HFF-Myc (cell line): ENCODE data around the gene PIGR.

Experiments used
- DNase-seq: peaks from one replicate; pipeline ENCODE4 v3.0.0-alpha.2; 2011; ENCODE audit warnings: low read depth; ENCODE audit errors: extremely low read depth
- H3K4me3 ChIP-seq: replicated peaks from 2 replicates; pipeline ENCODE4 v1.5.1; 2011; ENCODE audit warnings: low read depth, mild to moderate bottlenecking, control low read depth, low read length
- TF ChIP-seq, protein P1 (sequence below): IDR thresholded peaks from 2 replicates; pipeline ENCODE4 v1.5.1; 2012; ENCODE audit warnings: mild to moderate bottlenecking, low read depth, low read length, control low read depth; ENCODE audit errors: missing control alignments

The PIGR gene

DNA sequence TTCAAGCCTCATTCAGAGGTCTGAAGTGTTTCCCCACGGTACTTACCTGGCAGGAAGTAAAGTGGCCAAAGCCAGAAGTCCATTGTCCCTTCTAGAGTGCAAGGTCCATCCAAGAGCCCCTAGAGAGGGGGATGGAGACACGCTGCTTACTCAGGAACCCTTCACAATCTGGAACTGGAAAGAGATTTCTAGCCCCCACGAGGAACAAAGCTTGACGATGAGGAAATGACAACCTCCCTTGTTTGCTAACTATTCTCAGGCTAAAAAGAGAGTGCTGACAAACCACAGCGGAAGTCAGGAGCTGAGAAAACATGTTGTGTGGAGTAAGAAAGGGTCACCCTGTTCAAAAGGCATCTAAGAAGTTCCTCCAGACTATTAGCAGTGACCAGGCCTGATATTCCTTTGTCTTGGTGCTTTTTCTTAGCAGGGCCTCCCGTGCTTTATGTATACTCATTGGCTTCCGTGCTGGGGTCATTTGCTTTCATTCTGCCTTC lies 24.4 kb downstream of the PIGR start, which contains the start of gene FCMR:
TSS of gene FCMR (minus strand) at position 170 of the 494 bp plus-strand sequence. CDS start at position 83, 87 bp downstream.
- DNase-seq: no peak
- TF ChIP-seq, protein P1, sequence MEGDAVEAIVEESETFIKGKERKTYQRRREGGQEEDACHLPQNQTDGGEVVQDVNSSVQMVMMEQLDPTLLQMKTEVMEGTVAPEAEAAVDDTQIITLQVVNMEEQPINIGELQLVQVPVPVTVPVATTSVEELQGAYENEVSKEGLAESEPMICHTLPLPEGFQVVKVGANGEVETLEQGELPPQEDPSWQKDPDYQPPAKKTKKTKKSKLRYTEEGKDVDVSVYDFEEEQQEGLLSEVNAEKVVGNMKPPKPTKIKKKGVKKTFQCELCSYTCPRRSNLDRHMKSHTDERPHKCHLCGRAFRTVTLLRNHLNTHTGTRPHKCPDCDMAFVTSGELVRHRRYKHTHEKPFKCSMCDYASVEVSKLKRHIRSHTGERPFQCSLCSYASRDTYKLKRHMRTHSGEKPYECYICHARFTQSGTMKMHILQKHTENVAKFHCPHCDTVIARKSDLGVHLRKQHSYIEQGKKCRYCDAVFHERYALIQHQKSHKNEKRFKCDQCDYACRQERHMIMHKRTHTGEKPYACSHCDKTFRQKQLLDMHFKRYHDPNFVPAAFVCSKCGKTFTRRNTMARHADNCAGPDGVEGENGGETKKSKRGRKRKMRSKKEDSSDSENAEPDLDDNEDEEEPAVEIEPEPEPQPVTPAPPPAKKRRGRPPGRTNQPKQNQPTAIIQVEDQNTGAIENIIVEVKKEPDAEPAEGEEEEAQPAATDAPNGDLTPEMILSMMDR: no peak
- no peak within 1 kb of the TSS for H3K4me3 ChIP-seq

DNA sequence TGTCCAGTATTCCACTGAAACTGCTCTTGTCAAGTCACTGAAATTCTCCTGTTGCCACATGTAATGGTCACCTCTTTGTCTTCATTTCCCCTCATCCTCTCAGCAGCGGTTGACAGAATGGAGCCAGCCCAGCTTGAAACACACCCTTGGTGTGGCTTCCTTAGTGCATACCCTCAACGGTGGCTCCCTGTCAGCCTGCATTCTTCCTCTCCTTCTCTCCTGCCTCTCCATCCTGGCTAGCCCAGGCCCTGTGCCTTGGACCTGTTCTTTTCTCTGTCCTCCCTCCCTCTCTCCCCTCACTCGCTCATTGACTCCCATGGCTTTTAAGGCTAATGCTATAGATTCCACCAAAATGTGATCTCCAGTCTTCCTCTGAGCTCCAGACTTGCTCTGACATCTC lies 28.2 kb downstream of the PIGR start:
- DNase-seq: no peak
- H3K4me3 ChIP-seq: no peak overlapping the region
- TF ChIP-seq, protein P1: no peak

DNA sequence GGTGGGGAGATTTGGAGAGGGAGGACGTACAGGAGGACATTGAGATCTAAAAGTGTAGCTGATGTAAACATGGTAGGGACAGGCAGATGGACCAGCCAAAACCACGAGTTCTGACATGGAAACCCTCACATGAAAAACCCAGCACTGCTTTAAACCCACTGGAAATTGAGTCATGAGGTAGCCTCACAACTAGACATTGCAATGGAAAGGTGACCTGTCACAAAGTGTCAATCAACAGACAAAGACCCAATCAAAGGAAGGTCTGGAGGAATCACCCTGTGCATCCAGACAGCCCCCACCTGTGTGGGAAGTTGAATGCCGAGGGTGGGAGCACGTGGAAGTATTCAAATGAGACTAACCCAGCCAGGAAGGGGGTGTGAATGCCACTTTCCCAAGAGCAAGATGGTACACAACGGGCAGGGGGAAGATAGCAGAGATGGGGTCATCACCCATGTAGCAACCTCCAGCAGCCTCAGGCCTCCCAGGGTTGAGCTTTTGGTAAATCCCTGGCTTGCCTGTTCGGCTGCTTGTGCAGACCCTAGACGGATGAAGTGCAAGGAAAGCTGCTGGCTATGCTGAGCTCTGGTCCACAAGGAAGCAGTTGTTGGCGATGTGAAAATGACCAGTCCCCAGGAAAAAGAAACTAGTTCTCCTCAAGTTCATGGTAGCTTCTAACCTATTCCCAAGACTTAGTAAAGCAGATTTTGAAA lies 30.1 kb downstream of the PIGR start:
- no peak for DNase-seq
- no peak overlapping the region for H3K4me3 ChIP-seq
- TF ChIP-seq, protein P1: no peak

DNA sequence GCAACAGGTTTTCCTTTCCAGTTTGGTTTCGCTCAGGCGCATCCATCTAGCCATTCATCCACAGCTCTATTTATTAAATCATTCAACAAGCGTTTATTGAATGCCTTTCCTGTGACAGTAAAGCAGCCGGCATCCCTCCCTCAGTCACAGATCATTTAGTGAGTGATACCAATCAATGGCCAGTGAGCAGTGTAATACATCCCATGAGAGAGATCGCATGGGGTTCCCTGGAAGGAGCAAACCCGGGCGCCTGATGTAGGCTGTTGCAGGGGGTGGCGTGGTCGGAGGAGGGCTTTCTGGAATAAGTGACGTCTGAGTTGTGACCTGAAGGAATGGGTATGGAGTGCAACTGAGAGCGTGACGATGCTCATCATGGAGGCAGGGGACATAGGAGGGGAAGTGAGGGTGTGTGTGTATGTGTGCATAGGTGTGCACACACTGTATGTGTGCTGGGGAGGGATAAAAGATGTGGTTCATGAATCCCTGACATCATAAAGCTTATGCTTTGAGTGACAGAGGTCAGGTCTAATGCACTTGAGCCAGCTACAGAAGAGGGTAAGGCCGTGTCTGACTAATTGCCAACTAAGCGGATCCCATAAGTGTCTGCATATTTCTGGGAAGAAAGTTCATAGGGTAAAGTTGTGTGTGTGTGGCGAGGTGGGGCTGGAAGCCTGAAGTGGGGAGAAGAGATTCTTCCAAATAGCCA lies 31.1 kb downstream of the PIGR start:
- TF ChIP-seq, protein P1: no peak

DNA sequence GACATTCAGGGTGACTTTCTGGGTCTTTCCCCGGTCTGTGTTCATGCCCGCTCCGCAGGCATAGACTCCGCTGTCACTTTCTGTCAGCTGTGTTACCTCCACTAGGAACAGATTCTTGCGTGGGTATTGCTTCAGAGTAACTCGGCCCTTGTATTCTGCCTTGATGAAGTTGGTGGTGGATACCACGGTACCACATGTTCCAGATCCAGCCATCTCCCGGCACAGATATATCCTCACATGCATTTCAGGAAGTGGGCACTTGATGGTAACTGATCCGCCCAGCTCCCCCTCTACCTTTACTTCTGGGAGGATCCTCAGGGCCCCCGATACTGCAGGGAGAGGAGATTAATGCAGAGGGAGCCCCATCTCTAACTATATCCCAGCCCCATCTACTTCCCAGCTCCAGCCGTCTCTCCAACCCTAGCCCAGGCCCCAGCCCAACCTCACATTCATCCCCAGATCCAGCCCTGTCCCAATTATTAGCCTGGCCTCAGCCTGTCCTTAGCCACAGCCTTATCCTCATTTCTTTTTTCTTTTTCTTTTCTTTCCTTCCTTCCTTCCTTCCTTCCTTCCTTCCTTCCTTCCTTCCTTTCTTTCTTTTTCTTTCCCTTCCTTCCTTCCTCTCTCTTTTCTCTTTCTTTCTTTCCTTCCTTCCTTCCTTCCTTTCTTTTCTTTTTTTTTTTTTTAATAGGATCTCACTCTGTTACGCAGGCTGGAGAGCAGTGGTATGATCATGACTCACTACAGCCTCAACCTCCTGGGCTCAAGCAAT lies 32.3 kb downstream of the PIGR start:
- H3K4me3 ChIP-seq: no peak overlapping the region
- TF ChIP-seq, protein P1: no peak
- DNase-seq: no peak

More for the DNA sequence above, 31.1 kb downstream of the PIGR start:
- DNase-seq: no peak
- no peak overlapping the region for H3K4me3 ChIP-seq

DNA sequence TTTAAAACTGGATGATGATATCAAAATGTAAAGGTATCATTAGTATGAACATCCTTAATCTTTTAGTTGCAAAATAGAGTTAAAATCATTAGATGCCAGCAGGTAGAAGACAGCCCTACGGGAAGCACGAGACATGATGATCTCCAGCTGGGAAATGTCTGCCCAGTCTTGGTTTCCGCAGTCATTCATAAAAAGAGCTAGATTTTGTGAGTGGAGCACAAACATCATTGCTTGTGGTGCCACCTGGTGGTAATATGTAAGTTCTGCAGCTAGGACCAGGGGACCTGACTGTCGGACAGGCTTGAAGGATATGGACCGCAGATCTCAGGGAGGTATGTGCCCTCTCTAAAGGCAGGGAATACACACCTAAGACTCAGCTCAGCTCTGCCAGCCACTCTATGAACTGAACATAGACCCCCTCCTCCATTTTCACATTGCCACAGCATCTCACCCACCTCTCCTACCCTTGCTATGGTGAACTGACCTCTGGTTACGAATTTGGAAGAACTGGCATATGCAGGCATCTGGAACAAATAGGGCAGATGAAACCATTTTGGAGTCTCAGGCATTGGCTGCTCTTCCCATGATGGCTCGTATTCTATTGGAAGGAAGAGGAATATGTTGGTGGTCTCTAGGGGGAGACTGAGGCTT lies 33.7 kb downstream of the PIGR start:
- no peak overlapping the region for H3K4me3 ChIP-seq
- TF ChIP-seq, protein P1: peak; percentile 79
- peak; percentile 75 for DNase-seq
